Endodermal cell (in vitro differentiated cells): ENCODE results near the gene INSRR. TPM values are rescaled to one million over a fixed set of nuclear protein-coding genes. Genes with fewer than 3 reads are reported as not detected.

ENCODE experiments used
- DNase-seq: peaks from one replicate; pipeline ENCODE4 v3.0.0-alpha.2; 2017
- H3K27ac ChIP-seq: 2 replicates; pipeline ENCODE4 v1.5.1; 2013; ENCODE audit warnings: mild to moderate bottlenecking, low read depth, low read length, moderate library complexity
- H3K27me3 ChIP-seq: 2 replicates; pipeline ENCODE4 v1.6.1; 2013; ENCODE audit warnings: mild to moderate bottlenecking, low read length, moderate library complexity; ENCODE audit not compliant: insufficient read depth, control insufficient read depth, poor library complexity, severe bottlenecking
- H3K36me3 ChIP-seq: 2 replicates; pipeline ENCODE4 v1.7.0; 2013; ENCODE audit warnings: mild to moderate bottlenecking, low read length, moderate library complexity; ENCODE audit not compliant: control insufficient read depth, insufficient read depth
- H3K4me1 ChIP-seq: one replicate; pipeline ENCODE4 v1.7.0; 2013; ENCODE audit warnings: low read length; ENCODE audit not compliant: control insufficient read depth, insufficient read depth
- H3K4me3 ChIP-seq: 2 replicates; pipeline ENCODE4 v1.5.1; 2013; ENCODE audit warnings: mild to moderate bottlenecking, low read length, moderate library complexity
- H3K9ac ChIP-seq: 2 replicates; pipeline ENCODE4 v1.6.1; 2013; ENCODE audit warnings: mild to moderate bottlenecking, low read length, moderate library complexity; ENCODE audit not compliant: poor library complexity, severe bottlenecking; ENCODE audit errors: extremely low read depth
- H3K9me3 ChIP-seq: 2 replicates; pipeline ENCODE4 v1.6.1; 2013; ENCODE audit warnings: mild to moderate bottlenecking, low read length, moderate library complexity; ENCODE audit not compliant: control insufficient read depth
- H3K27ac Mint-ChIP-seq: 2 replicates; pipeline ENCODE4 v1.8.0; 2020; ENCODE audit warnings: mixed read lengths
- H3K27me3 Mint-ChIP-seq: 2 replicates; pipeline ENCODE4 v1.8.0; 2021; ENCODE audit warnings: mild to moderate bottlenecking, mixed read lengths; ENCODE audit not compliant: insufficient read depth
- H3K36me3 Mint-ChIP-seq: 2 replicates; pipeline ENCODE4 v1.8.0; 2020; ENCODE audit warnings: low read depth, mixed read lengths
- H3K4me1 Mint-ChIP-seq: 2 replicates; pipeline ENCODE4 v1.8.0; 2020; ENCODE audit warnings: mixed read lengths
- H3K4me3 Mint-ChIP-seq: 2 replicates; pipeline ENCODE4 v1.8.0; 2020; ENCODE audit warnings: mild to moderate bottlenecking, moderate library complexity, mixed read lengths
- H3K9me3 Mint-ChIP-seq: 2 replicates; pipeline ENCODE4 v1.8.0; 2020; ENCODE audit warnings: mild to moderate bottlenecking, mixed read lengths
- CTCF ChIP-seq: fragments of 200-600 bp; sonication (generic); conservative IDR thresholded peaks from 2 replicates; pipeline ENCODE4 v1.5.0; 2021; ENCODE audit warnings: antibody characterized with exemption, mild to moderate bottlenecking
- WGBS, 2 experiments: methylation state at CpG; one replicate each; pipeline versions ENCODE4 v1.1.5 to v1.1.7; 2013; ENCODE audit warnings: missing lambda C conversion rate in 2 of 2, mixed read lengths in 1 of 2; ENCODE audit not compliant: insufficient coverage in 1 of 2, insufficient read length in 1 of 2; 5-methylcytosine and 5-hydroxymethylcytosine counted together
- total RNA-seq, 2 donors: library from RNA; stranded (reverse); fragmentation: NEBNext Ultra II Directional in 1 of 2; extraction: Animal tissue kit (Norgen Biotek cat#: 25700) in 1 of 2; gene quantifications; 2 replicates in 1 of 2; 3 replicates in 1 of 2; pipeline ENCODE4 v1.2.1, GENCODE V29; 2021

Gene INSRR
- total RNA-seq, 2 donors from 2014 or later, result 0.07 to 0.09 TPM

- Mint-ChIP-seq H3K27ac (no peak overlapping the region), H3K4me1 (peaks cover 14% of the 10 kb centered on the region), H3K9me3 (no peaks in the 10 kb centered on the region), H3K27me3 (peaks cover 35% of the 10 kb centered on the region), H3K36me3 (no peaks in the 10 kb centered on the region), H3K4me3 (no peak overlapping the region)
- no peak overlapping the region for H3K27ac ChIP-seq
- WGBS, 2 experiments, result 64% methylated on average over 5 of the region's 6 CpGs; no CpG with 5 or more reads in 1 of the 2 experiments
- no peak for DNase-seq
- no peak overlapping the region for H3K4me3 ChIP-seq
- H3K27me3 ChIP-seq, result peaks cover 15% of the 10 kb centered on the region
- no peak for TF ChIP-seq CTCF
- no peaks in the 10 kb centered on the region for H3K9me3 ChIP-seq
- H3K4me1 ChIP-seq, result peaks cover 6% of the 10 kb centered on the region
- H3K9ac ChIP-seq, result no peak overlapping the region
- no peaks in the 10 kb centered on the region for H3K36me3 ChIP-seq
Measured at GRCh38 chr1:156886583-156887281, 27.8 kb upstream of the INSRR start.

- H3K36me3 Mint-ChIP-seq, result no peaks in the 10 kb centered on the region
- peaks cover 31% of the 10 kb centered on the region for H3K27me3 Mint-ChIP-seq
- no peaks in the 10 kb centered on the region for H3K9me3 Mint-ChIP-seq
- WGBS, 2 experiments, result 79 to 83% methylated on average over 10 to 13 of the region's 13 CpGs
- H3K27me3 ChIP-seq, result peaks cover 7% of the 10 kb centered on the region
- H3K27ac Mint-ChIP-seq, result no peak overlapping the region
- no peaks in the 10 kb centered on the region for H3K9me3 ChIP-seq
- H3K27ac ChIP-seq, result no peak overlapping the region
- no peak overlapping the region for H3K9ac ChIP-seq
- H3K36me3 ChIP-seq, result no peaks in the 10 kb centered on the region
- H3K4me3 Mint-ChIP-seq, result no peak overlapping the region
- H3K4me1 Mint-ChIP-seq, result peaks cover 14% of the 10 kb centered on the region
- DNase-seq, result no peak
- H3K4me1 ChIP-seq, result peaks cover 6% of the 10 kb centered on the region
- TF ChIP-seq CTCF, result no peak
- H3K4me3 ChIP-seq, result no peak overlapping the region
Measured at GRCh38 chr1:156885880-156886355, 27.0 kb upstream of the INSRR start.

GRCh38 chr1:156885314-156885713 is 26.4 kb upstream of the INSRR start:
- no peaks in the 10 kb centered on the region for H3K36me3 Mint-ChIP-seq
- WGBS, 2 experiments, result no CpG with 5 or more reads among the region's 1 CpG
- Histone ChIP-seq H3K4me3 (no peak overlapping the region), H3K9ac (no peak overlapping the region), H3K27ac (no peak overlapping the region), H3K4me1 (peaks cover 6% of the 10 kb centered on the region), H3K9me3 (no peaks in the 10 kb centered on the region), H3K36me3 (no peaks in the 10 kb centered on the region), H3K27me3 (peaks cover 1% of the 10 kb centered on the region)
- no peak overlapping the region for H3K4me3 Mint-ChIP-seq
- H3K27ac Mint-ChIP-seq, result no peak overlapping the region
- peaks cover 14% of the 10 kb centered on the region for H3K4me1 Mint-ChIP-seq
- no peak for TF ChIP-seq CTCF
- peaks cover 27% of the 10 kb centered on the region for H3K27me3 Mint-ChIP-seq
- no peaks in the 10 kb centered on the region for H3K9me3 Mint-ChIP-seq
- DNase-seq, result no peak
